IMR-90 (cell line): ENCODE data around the gene CDC6. TPM values are rescaled to one million over a fixed set of nuclear protein-coding genes. Genes with fewer than 3 reads are reported as not detected.

ENCODE experiments used
- ATAC-seq: fragments of 200-7000 bp; cut with Tn5 transposase; 2 replicates; pipeline ENCODE4 v1.9.1; 2020; ENCODE audit warnings: low read depth, mild to moderate bottlenecking, moderate library complexity
- BruUV-seq: library from RNA; stranded (reverse); fragments of 400-500 nt; replicated peaks from 2 replicates; lab custom pipeline; 2021; lab: Mats Ljungman, UMichigan
- CTCF ChIA-PET: fragments of 300-600 bp; formaldehyde crosslinking; extraction: SDS; loops from one replicate; lab custom pipeline; 2021; ENCODE audit warnings: antibody characterized with exemption; lab: Yijun Ruan, JAX
- POLR2A ChIA-PET: fragments of 300-600 bp; sonication (Branson Sonifier 250); formaldehyde crosslinking; loops from one replicate; lab custom pipeline; 2022; ENCODE audit warnings: antibody characterized with exemption; ENCODE audit not compliant: unreplicated experiment; lab: Charles Lee
- DNase-seq: peaks from one replicate; pipeline ENCODE4 v3.0.0; 2013
- H2AFZ ChIP-seq: replicated peaks from 2 replicates; pipeline ENCODE3; 2013; ENCODE audit warnings: low read length, mild to moderate bottlenecking; ENCODE audit not compliant: poor library complexity
- H2AK5ac ChIP-seq: 2 replicates; pipeline ENCODE4 v1.6.1; 2013; ENCODE audit warnings: low read depth, low read length, inconsistent platforms
- H2AK9ac ChIP-seq: replicated peaks from 2 replicates; pipeline ENCODE3; 2013; ENCODE audit warnings: mild to moderate bottlenecking, low read depth, low read length, moderate library complexity; ENCODE audit not compliant: poor library complexity
- H2BK120ac ChIP-seq: 2 replicates; pipeline ENCODE4 v1.6.1; 2013; ENCODE audit warnings: low read depth, low read length, inconsistent platforms
- H2BK15ac ChIP-seq: 3 replicates; pipeline ENCODE4 v1.6.1; 2013; ENCODE audit warnings: low read depth, low read length, inconsistent platforms
- H2BK20ac ChIP-seq: 2 replicates; pipeline ENCODE4 v1.6.1; 2013; ENCODE audit warnings: low read depth, mild to moderate bottlenecking, inconsistent platforms, low read length, moderate library complexity
- H2BK5ac ChIP-seq: 2 replicates; pipeline ENCODE4 v1.6.1; 2013; ENCODE audit warnings: mild to moderate bottlenecking, low read depth, low read length, inconsistent platforms; ENCODE audit not compliant: poor library complexity, severe bottlenecking
- H3K14ac ChIP-seq: replicated peaks from 2 replicates; pipeline ENCODE4 v1.6.1; 2013; ENCODE audit warnings: low read depth, low read length, inconsistent platforms
- H3K18ac ChIP-seq: 2 replicates; pipeline ENCODE4 v1.6.1; 2013; ENCODE audit warnings: low read depth, low read length, control low read depth
- H3K23ac ChIP-seq: 2 replicates; pipeline ENCODE4 v1.6.1; 2013; ENCODE audit warnings: low read depth, low read length, inconsistent platforms
- H3K27ac ChIP-seq: 2 replicates; pipeline ENCODE4 v1.5.1; 2013; ENCODE audit warnings: mild to moderate bottlenecking, control low read depth, low read length; ENCODE audit not compliant: insufficient read depth
- H3K27me3 ChIP-seq: 2 replicates; pipeline ENCODE4 v1.6.1; 2013; ENCODE audit warnings: low read length; ENCODE audit not compliant: control insufficient read depth, insufficient read depth
- H3K36me3 ChIP-seq: 2 replicates; pipeline ENCODE4 v1.6.1; 2013; ENCODE audit warnings: low read length, mixed read lengths; ENCODE audit not compliant: control insufficient read depth, insufficient read depth
- H3K4ac ChIP-seq: 2 replicates; pipeline ENCODE4 v1.6.1; 2013; ENCODE audit warnings: low read depth, low read length, inconsistent platforms
- H3K4me1 ChIP-seq: 2 replicates; pipeline ENCODE4 v1.6.1; 2013; ENCODE audit warnings: low read length, mixed read lengths; ENCODE audit not compliant: control insufficient read depth, insufficient read depth
- H3K4me2 ChIP-seq: 2 replicates; pipeline ENCODE4 v1.6.1; 2013; ENCODE audit warnings: low read depth, mild to moderate bottlenecking, control low read depth, low read length, moderate library complexity
- H3K4me3 ChIP-seq: 2 replicates; pipeline ENCODE4 v1.5.1; 2013; ENCODE audit warnings: low read depth, mild to moderate bottlenecking, control low read depth, low read length, moderate library complexity; ENCODE audit not compliant: insufficient read depth
- H3K56ac ChIP-seq: 2 replicates; pipeline ENCODE4 v1.6.1; 2013; ENCODE audit warnings: low read length, inconsistent platforms; ENCODE audit not compliant: insufficient read depth; ENCODE audit errors: extremely low read depth
- H3K79me1 ChIP-seq, 2 experiments: 2 replicates each; pipeline ENCODE4 v1.6.1; 2013; ENCODE audit warnings: low read length in 2 of 2, inconsistent platforms in 1 of 2, low read depth in 1 of 2
- H3K9ac ChIP-seq: 2 replicates; pipeline ENCODE4 v1.6.1; 2013; ENCODE audit warnings: low read depth, low read length, control low read depth
- H3K9me1 ChIP-seq: 2 replicates; pipeline ENCODE4 v1.6.1; 2013; ENCODE audit warnings: low read length, inconsistent platforms; ENCODE audit not compliant: insufficient read depth
- H3K9me3 ChIP-seq: 2 replicates; pipeline ENCODE4 v1.6.1; 2013; ENCODE audit warnings: low read length; ENCODE audit not compliant: control insufficient read depth, insufficient read depth
- H4K20me1 ChIP-seq: 2 replicates; pipeline ENCODE4 v1.6.1; 2013; ENCODE audit warnings: low read length, inconsistent platforms; ENCODE audit not compliant: insufficient read depth
- H4K5ac ChIP-seq: 2 replicates; pipeline ENCODE4 v1.6.1; 2013; ENCODE audit warnings: mild to moderate bottlenecking, low read depth, low read length, control low read depth
- H4K8ac ChIP-seq, 2 experiments: 2 replicates each; pipeline ENCODE4 v1.6.1; 2013; ENCODE audit warnings: low read depth in 2 of 2, low read length in 2 of 2, control low read depth in 1 of 2, inconsistent platforms in 1 of 2
- H4K91ac ChIP-seq: 2 replicates; pipeline ENCODE4 v1.6.1; 2013; ENCODE audit warnings: low read depth, low read length, inconsistent platforms; ENCODE audit not compliant: insufficient read depth
- BHLHE40 ChIP-seq: fragments of 150-350 bp; IDR thresholded peaks from 2 replicates; pipeline ENCODE4 v1.6.1; 2016; ENCODE audit warnings: mild to moderate bottlenecking, low read depth, low read length
- MAFK ChIP-seq: IDR thresholded peaks from 2 replicates; pipeline ENCODE4 v1.6.1; 2012; ENCODE audit warnings: low read depth, low read length, improper control_type of control experiment
- RCOR1 ChIP-seq: IDR thresholded peaks from 2 replicates; pipeline ENCODE4 v1.6.1; 2012; ENCODE audit warnings: mild to moderate bottlenecking, low read length, improper control_type of control experiment; ENCODE audit not compliant: insufficient replicate concordance
- WGBS, 2 experiments: methylation state at CpG; one replicate each; pipeline versions ENCODE4 v1.1.5 to v1.1.7; 2013; ENCODE audit warnings: missing lambda C conversion rate in 2 of 2; ENCODE audit not compliant: insufficient read length in 1 of 2; ENCODE audit errors: extremely low coverage in 2 of 2; 5-methylcytosine and 5-hydroxymethylcytosine counted together
- dilution Hi-C: fragments of 300-500 bp; cut with HindIII; formaldehyde crosslinking; loops from one replicate; pipeline ENCODE4 v1.14.3; 2018; ENCODE audit warnings: low sequenced_read_pairs; ENCODE audit not compliant: unreplicated experiment
- in situ Hi-C: fragments of 300-500 bp; cut with MboI; formaldehyde crosslinking; loops from 3 replicates; pipeline ENCODE4 v1.14.3; 2019; ENCODE audit warnings: low sequenced_read_pairs, inconsistent platforms, mixed read lengths
- intact Hi-C: fragments of 100-400 bp; cut with micrococcal nuclease; formaldehyde crosslinking; loops from 2 replicates; pipeline ENCODE4 v1.10.0; 2022
- polyA plus RNA-seq, 3 experiments: library from polyadenylated mRNA; depleted of rRNA; stranded (reverse); fragments of >200 nt; gene quantifications; 2 replicates each; pipeline ENCODE4 v1.2.3, GENCODE V29; 2012; ENCODE audit warnings: low replicate concordance in 1 of 3
- total RNA-seq: library from RNA; depleted of rRNA; stranded (reverse); fragments of >200 nt; gene quantifications from 2 replicates; pipeline ENCODE4 v1.2.3, GENCODE V29; 2012
- TF ChIP-seq, protein P1 (sequence below): fragments of 150-350 bp; IDR thresholded peaks from 2 replicates; pipeline ENCODE4 v1.6.1; 2016; ENCODE audit warnings: low read depth, mild to moderate bottlenecking, low read length, moderate library complexity, borderline replicate concordance

CDC6 gene
- total and polyA plus RNA-seq, 2 of the 4 experiments (the other 2 are of a cell fraction) = 15.3 to 25.6 TPM

- no peak overlapping the region for H3K4me2 ChIP-seq
- H4K20me1 ChIP-seq = peaks cover 58% of the 10 kb centered on the region
Measured at GRCh38 chr17:40327735-40328385, 40.2 kb downstream of the CDC6 start.

More at GRCh38 chr17:40327735-40328385, 40.2 kb downstream of the CDC6 start:
- Histone ChIP-seq H2BK120ac (no peak overlapping the region), H3K4me3 (no peak overlapping the region), H2BK15ac (no peak overlapping the region), H2AK9ac (no peak overlapping the region), H3K23ac (no peak overlapping the region), H3K14ac (no peak overlapping the region), H2AFZ (no peak overlapping the region), H4K8ac (no peak overlapping the region), H3K79me1 (peaks cover 21 to 94% of the 10 kb centered on the region in 2 experiments), H3K36me3 (peaks cover 4% of the 10 kb centered on the region), H3K18ac (no peak overlapping the region), H4K5ac (no peak overlapping the region), H3K27me3 (no peaks in the 10 kb centered on the region), H3K27ac (no peak overlapping the region), H3K9me1 (peaks cover 36% of the 10 kb centered on the region), H3K9me3 (no peaks in the 10 kb centered on the region), H3K4ac (no peak overlapping the region), H3K9ac (no peak overlapping the region), H3K56ac (no peak overlapping the region), H3K4me1 (peaks cover 58% of the 10 kb centered on the region), H2BK5ac (no peak overlapping the region), H2AK5ac (no peak overlapping the region), H4K91ac (no peak overlapping the region), H2BK20ac (no peak overlapping the region)
- intact Hi-C loops = no loop called here
- no peak for ATAC-seq
- dilution Hi-C loops = no loop called here
- ChIA-PET CTCF (no interaction called here), POLR2A (no interaction called here)
- TF ChIP-seq, protein P1, sequence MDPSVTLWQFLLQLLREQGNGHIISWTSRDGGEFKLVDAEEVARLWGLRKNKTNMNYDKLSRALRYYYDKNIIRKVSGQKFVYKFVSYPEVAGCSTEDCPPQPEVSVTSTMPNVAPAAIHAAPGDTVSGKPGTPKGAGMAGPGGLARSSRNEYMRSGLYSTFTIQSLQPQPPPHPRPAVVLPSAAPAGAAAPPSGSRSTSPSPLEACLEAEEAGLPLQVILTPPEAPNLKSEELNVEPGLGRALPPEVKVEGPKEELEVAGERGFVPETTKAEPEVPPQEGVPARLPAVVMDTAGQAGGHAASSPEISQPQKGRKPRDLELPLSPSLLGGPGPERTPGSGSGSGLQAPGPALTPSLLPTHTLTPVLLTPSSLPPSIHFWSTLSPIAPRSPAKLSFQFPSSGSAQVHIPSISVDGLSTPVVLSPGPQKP = no peak
- TF ChIP-seq BHLHE40 = no peak
- no peak for TF ChIP-seq RCOR1
- TF ChIP-seq MAFK = no peak
- BruUV-seq = no TSS peak
- in situ Hi-C loops = no loop called here
- DNase-seq = no peak
- no CpG with 5 or more reads among the region's 3 CpGs for WGBS, 2 experiments
